HFFc6 (cell line): ENCODE measurements around the gene PLEKHA7. TPM values are rescaled to one million over a fixed set of nuclear protein-coding genes. Genes with fewer than 3 reads are reported as not detected.
"Not testable (repeated sequence)": the region's sequence is repeated elsewhere in the genome, so short reads cannot be mapped to it uniquely, and the experiment has no call there.

Source experiments
- DNase-seq: peaks from one replicate; pipeline ENCODE4 v3.0.0-alpha.2; 2018
- H3K27ac Mint-ChIP-seq: 2 replicates; pipeline ENCODE4 v1.8.0; 2020; ENCODE audit warnings: mild to moderate bottlenecking, mixed read lengths
- H3K27me3 Mint-ChIP-seq: 2 replicates; pipeline ENCODE4 v1.8.0; 2021; ENCODE audit warnings: mild to moderate bottlenecking, moderate library complexity, mixed read lengths; ENCODE audit not compliant: insufficient read depth
- H3K36me3 Mint-ChIP-seq: 2 replicates; pipeline ENCODE4 v1.8.0; 2021; ENCODE audit warnings: low read depth, mixed read lengths
- H3K4me1 Mint-ChIP-seq: 2 replicates; pipeline ENCODE4 v1.8.0; 2020; ENCODE audit warnings: low read depth, mixed read lengths
- H3K4me3 Mint-ChIP-seq: 2 replicates; pipeline ENCODE4 v1.8.0; 2020; ENCODE audit warnings: mild to moderate bottlenecking, moderate library complexity, mixed read lengths
- H3K9me3 Mint-ChIP-seq: 2 replicates; pipeline ENCODE4 v1.8.0; 2020; ENCODE audit warnings: mild to moderate bottlenecking, mixed read lengths
- CTCF ChIP-seq: fragments of 200-600 bp; sonication (generic); IDR thresholded peaks from 2 replicates; pipeline ENCODE4 v1.5.0; 2021; ENCODE audit warnings: antibody characterized with exemption, mild to moderate bottlenecking
- total RNA-seq, 6 experiments: library from RNA; stranded (reverse); fragmentation: NEBNext Ultra II Directional; extraction: Animal tissue kit (Norgen Biotek cat#: 25700); gene quantifications; 2 replicates in 1 of 6; 3 replicates in 5 of 6; pipeline ENCODE4 v1.2.3, GENCODE V29; 2021

Gene PLEKHA7
- total RNA-seq, 6 experiments from 2014 or later = 0.07 to 0.24 (median 0.08) TPM; not detected in 3

DNA sequence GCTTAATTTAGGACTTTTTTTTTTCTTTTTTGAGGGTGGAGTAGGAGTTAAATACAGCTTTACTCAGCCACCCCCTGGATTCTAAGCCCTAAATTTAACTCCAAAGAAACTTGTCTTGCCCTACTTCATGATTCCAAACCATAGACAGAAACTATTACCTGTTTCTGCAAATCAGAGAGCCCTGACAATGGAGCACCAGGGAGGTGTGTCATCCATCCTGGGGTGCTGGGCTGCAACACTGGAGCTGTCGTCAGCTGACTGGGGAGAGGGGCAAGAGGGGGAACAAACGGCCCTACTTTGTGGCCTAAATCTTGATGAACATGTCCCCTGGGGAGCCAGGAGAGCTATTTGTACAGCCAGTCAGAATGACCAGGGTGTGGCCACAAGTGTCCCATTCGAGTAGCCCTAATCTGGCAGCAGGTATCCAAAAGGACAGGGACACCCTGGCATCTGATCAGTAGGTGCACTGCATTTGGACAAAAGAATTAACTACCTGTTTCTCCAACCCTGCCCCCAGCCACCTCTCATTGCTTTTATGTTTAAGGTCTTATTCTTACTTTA is 50.8 kb downstream of the PLEKHA7 start:
- peaks cover 9% of the 10 kb centered on the region for H3K27me3 Mint-ChIP-seq
- H3K4me3 Mint-ChIP-seq = no peak overlapping the region
- H3K4me1 Mint-ChIP-seq = peaks cover 5% of the 10 kb centered on the region; the same call in 1 of the 2 replicates
- TF ChIP-seq CTCF = no peak
- DNase-seq = no peak
- H3K36me3 Mint-ChIP-seq = no peaks in the 10 kb centered on the region
- H3K27ac Mint-ChIP-seq = no peak overlapping the region
- no peaks in the 10 kb centered on the region for H3K9me3 Mint-ChIP-seq

DNA sequence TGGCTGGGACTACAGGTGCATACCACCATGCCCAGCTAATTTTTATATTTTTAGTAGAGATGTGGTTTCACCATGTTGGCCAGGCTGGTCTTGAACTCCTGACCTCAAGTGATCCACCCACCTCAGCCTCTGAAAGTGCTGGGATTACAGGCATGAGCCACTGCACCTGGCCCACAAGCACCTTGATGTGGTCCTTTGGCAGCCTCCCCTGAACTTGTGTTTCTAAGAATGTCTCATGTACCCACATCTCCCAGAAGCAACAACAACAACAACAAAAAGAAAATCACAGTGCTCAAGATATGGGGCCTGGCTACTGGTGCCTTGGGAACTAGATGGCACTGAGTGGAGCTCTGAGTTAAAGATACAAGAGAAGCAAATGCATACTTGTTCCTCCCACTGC is 51.6 kb downstream of the PLEKHA7 start:
- not testable (repeated sequence) for H3K27me3 Mint-ChIP-seq, H3K4me3 Mint-ChIP-seq, DNase-seq, H3K36me3 Mint-ChIP-seq, H3K4me1 Mint-ChIP-seq, H3K9me3 Mint-ChIP-seq, H3K27ac Mint-ChIP-seq

- no peak for TF ChIP-seq CTCF
- H3K9me3 Mint-ChIP-seq = no peaks in the 10 kb centered on the region
- peaks cover 9% of the 10 kb centered on the region for H3K27me3 Mint-ChIP-seq
- DNase-seq = no peak
- H3K4me3 Mint-ChIP-seq = no peak overlapping the region
- no peaks in the 10 kb centered on the region for H3K36me3 Mint-ChIP-seq
- H3K4me1 Mint-ChIP-seq = peaks cover 5% of the 10 kb centered on the region; the same call in 1 of the 2 replicates
- no peak overlapping the region for H3K27ac Mint-ChIP-seq
Observed at GRCh38 chr11:16962146-16962545, 52.1 kb downstream of the PLEKHA7 start.

- DNase-seq = no peak
- H3K36me3 Mint-ChIP-seq = no peaks in the 10 kb centered on the region
- TF ChIP-seq CTCF = no peak
- H3K27ac Mint-ChIP-seq = no peak overlapping the region
- peaks cover 13% of the 10 kb centered on the region for H3K27me3 Mint-ChIP-seq
- H3K4me3 Mint-ChIP-seq = no peak overlapping the region
- H3K9me3 Mint-ChIP-seq = no peaks in the 10 kb centered on the region
- H3K4me1 Mint-ChIP-seq = peaks cover 5% of the 10 kb centered on the region; the same call in 1 of the 2 replicates
Observed at GRCh38 chr11:16960250-16960649, 54.0 kb downstream of the PLEKHA7 start.

DNA sequence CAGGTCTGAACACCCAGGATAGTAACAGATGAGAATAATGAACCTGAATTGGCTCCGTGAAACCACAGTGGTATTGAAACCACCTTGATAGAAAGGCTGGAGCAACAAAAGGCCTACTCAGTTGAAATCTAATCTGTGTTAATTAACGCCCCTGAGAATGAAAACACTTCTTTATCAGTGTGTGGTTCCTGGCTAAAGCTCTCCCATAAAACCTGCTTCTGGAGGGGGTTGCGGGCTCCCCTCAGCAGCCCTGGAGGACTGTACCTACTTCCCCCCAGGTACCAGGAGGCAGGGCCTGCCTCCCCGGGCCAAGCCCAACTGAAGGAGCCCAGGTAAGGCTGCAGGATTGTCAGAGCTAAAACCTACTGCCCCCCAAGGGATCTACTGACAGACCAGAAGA is 54.6 kb downstream of the PLEKHA7 start:
- TF ChIP-seq CTCF = no peak
- no peak overlapping the region for H3K27ac Mint-ChIP-seq
- no peak for DNase-seq
- H3K4me1 Mint-ChIP-seq = peaks cover 5% of the 10 kb centered on the region; the same call in 1 of the 2 replicates
- peaks cover 13% of the 10 kb centered on the region for H3K27me3 Mint-ChIP-seq
- H3K4me3 Mint-ChIP-seq = no peak overlapping the region
- H3K36me3 Mint-ChIP-seq = no peaks in the 10 kb centered on the region
- H3K9me3 Mint-ChIP-seq = no peaks in the 10 kb centered on the region

DNA sequence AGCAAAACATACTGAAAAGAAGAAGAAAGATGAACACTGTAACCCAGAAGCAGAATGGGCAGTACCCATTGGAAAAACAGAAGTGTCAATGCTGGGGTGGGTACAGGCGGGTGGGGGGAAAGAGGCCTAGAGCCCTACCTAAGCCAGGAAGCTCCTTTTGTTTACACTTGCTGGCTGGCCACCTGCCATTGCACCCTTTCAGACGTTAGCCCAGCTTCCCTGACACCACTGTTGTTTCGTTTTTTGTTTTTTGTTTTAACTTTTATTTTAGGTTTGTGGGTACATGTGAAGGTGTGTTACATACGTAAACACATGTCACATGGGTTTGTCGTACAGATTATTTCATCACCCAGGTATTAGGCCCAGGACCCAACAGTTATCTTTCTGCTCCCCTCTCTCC is 55.4 kb downstream of the PLEKHA7 start:
- H3K9me3 Mint-ChIP-seq = no peaks in the 10 kb centered on the region
- no peak for TF ChIP-seq CTCF
- peaks cover 13% of the 10 kb centered on the region for H3K27me3 Mint-ChIP-seq
- H3K4me1 Mint-ChIP-seq = peaks cover 5% of the 10 kb centered on the region; the same call in 1 of the 2 replicates
- no peak overlapping the region for H3K4me3 Mint-ChIP-seq
- no peak overlapping the region for H3K27ac Mint-ChIP-seq
- DNase-seq = no peak
- H3K36me3 Mint-ChIP-seq = no peaks in the 10 kb centered on the region
